ENCODE results near the gene GPC6.

The GPC6 gene

GRCh38 chr13:93621966-93622365, 395.4 kb downstream of the GPC6 start:
- DNase-seq = no peak

- DNase-seq = no peak
Observed at GRCh38 chr13:93624311-93624777, 397.7 kb downstream of the GPC6 start.

- no peak for DNase-seq
Observed at GRCh38 chr13:93625536-93625935, 398.9 kb downstream of the GPC6 start.

- DNase-seq = no peak
Observed at GRCh38 chr13:93628136-93628797, 401.7 kb downstream of the GPC6 start.

GRCh38 chr13:93635616-93636032, 409.0 kb downstream of the GPC6 start:
- DNase-seq = no peak

- no peak for DNase-seq
Observed at GRCh38 chr13:93637852-93638251, 411.2 kb downstream of the GPC6 start.

GRCh38 chr13:93640452-93640851, 413.8 kb downstream of the GPC6 start:
- no peak for DNase-seq

GRCh38 chr13:93646245-93646644, 419.6 kb downstream of the GPC6 start:
- DNase-seq = no peak

- DNase-seq = no peak
Observed at GRCh38 chr13:93649496-93649895, 422.9 kb downstream of the GPC6 start.

- DNase-seq = no peak
Observed at GRCh38 chr13:93653776-93654175, 427.2 kb downstream of the GPC6 start.

- no peak for DNase-seq
Observed at GRCh38 chr13:93655154-93655553, 428.5 kb downstream of the GPC6 start.

- DNase-seq = no peak
Observed at GRCh38 chr13:93660391-93661063, 433.9 kb downstream of the GPC6 start.

GRCh38 chr13:93670866-93671265, 444.3 kb downstream of the GPC6 start:
- no peak for DNase-seq

GRCh38 chr13:93672996-93673395, 446.4 kb downstream of the GPC6 start:
- DNase-seq = no peak

GRCh38 chr13:93673885-93674284, 447.3 kb downstream of the GPC6 start:
- DNase-seq = no peak

- no peak for DNase-seq
Observed at GRCh38 chr13:93674337-93674755, 447.7 kb downstream of the GPC6 start.

- no peak for DNase-seq
Observed at GRCh38 chr13:93680329-93680728, 453.7 kb downstream of the GPC6 start.

GRCh38 chr13:93685900-93686299, 459.3 kb downstream of the GPC6 start:
- no peak for DNase-seq

- no peak for DNase-seq
Observed at GRCh38 chr13:93686399-93686798, 459.8 kb downstream of the GPC6 start.

GRCh38 chr13:93687261-93687660, 460.7 kb downstream of the GPC6 start:
- DNase-seq = no peak

- no peak for DNase-seq
Observed at GRCh38 chr13:93689333-93689732, 462.7 kb downstream of the GPC6 start.

- no peak for DNase-seq
Observed at GRCh38 chr13:93690139-93690538, 463.5 kb downstream of the GPC6 start.

GRCh38 chr13:93698016-93698613, 471.5 kb downstream of the GPC6 start:
- no peak for DNase-seq

- DNase-seq = no peak
Observed at GRCh38 chr13:93700115-93700514, 473.5 kb downstream of the GPC6 start.

Measured in activated CD4-positive, alpha-beta T cell treated with anti-CD3 and anti-CD28 coated beads, Interleukin-2, amount 50 U/mL, for 48 hours (primary cell).